ENCODE data around the gene NUDT7.

NUDT7 gene

DNA sequence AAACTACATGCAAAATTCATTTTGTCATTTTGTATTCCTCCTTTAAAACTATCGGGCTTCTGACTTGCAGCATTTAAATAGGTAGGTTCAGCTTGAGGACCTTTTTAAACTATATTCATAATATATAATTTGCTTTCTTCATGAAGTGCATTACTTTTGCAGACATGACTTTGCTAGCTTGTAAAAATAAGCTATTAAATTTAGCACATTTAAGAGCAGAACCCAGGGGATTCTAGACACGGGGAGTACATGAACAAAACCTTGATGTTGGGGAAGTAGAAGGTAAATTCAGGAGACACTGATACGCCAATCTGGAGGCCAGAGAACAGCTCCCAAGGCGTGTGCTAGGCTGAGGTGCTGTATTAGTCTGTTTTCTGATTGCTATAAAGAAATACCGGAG lies 32.3 kb upstream of the NUDT7 start:
- TF ChIP-seq ZNF501 (tag by site-specific recombination; IDR thresholded peaks at IDR 0.05) (no peak), KLF9 (tag by site-specific recombination; IDR thresholded peaks at IDR 0.05; ENCODE audit: low read depth) (no peak), ZNF324 (tag by site-specific recombination; IDR thresholded peaks at IDR 0.05) (no peak), ZNF433 (tag by site-specific recombination; IDR thresholded peaks at IDR 0.05; ENCODE audit: low read depth) (no peak), ZNF292 (tag by site-specific recombination; IDR thresholded peaks at IDR 0.05; ENCODE audit: borderline replicate concordance, low read depth) (no peak)
- TF ChIP-seq, protein P1, sequence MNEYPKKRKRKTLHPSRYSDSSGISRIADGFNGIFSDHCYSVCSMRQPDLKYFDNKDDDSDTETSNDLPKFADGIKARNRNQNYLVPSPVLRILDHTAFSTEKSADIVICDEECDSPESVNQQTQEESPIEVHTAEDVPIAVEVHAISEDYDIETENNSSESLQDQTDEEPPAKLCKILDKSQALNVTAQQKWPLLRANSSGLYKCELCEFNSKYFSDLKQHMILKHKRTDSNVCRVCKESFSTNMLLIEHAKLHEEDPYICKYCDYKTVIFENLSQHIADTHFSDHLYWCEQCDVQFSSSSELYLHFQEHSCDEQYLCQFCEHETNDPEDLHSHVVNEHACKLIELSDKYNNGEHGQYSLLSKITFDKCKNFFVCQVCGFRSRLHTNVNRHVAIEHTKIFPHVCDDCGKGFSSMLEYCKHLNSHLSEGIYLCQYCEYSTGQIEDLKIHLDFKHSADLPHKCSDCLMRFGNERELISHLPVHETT (tag by site-specific recombination; IDR thresholded peaks at IDR 0.05) = no peak
- no peaks in the 10 kb centered on the region for H3K4me1 ChIP-seq (ENCODE audit: control insufficient read depth, insufficient read depth, low read length)
- H3K9me3 ChIP-seq (ENCODE audit: control insufficient read depth, insufficient read depth, low read depth, low read length) = no peaks in the 10 kb centered on the region
- ChIA-PET POLR2A (no interaction called here), CTCF (interaction anchor here (0.6 kb wide), 1 partner anchor 270 kb away, joined by 3 read pairs; no protein-coding TSS in a partner anchor)
- no peaks in the 10 kb centered on the region for H3K36me3 ChIP-seq (ENCODE audit: control insufficient read depth in 2 of 2, insufficient read depth in 1 of 2, low read length in 2 of 2)
- no peak overlapping the region for H3K4me3 ChIP-seq (ENCODE audit: low read depth, low read length)
- no peak overlapping the region for H3K27ac ChIP-seq (ENCODE audit: extremely low read depth, low read depth, low read length)

GRCh38 chr16:77690416-77690815 lies 31.9 kb upstream of the NUDT7 start:
- H3K4me3 ChIP-seq (ENCODE audit: low read depth, low read length) = no peak overlapping the region
- H3K4me1 ChIP-seq (ENCODE audit: control insufficient read depth, insufficient read depth, low read length) = no peaks in the 10 kb centered on the region
- TF ChIP-seq ZNF341 (tag by site-specific recombination; IDR thresholded peaks at IDR 0.05; ENCODE audit: low read depth) (0 out of 2 replicates have a peak, but pooled peaks have one; percentile 10), ZNF202 (tag by site-specific recombination; IDR thresholded peaks at IDR 0.05; ENCODE audit: borderline replicate concordance) (no peak), ZNF121 (tag by site-specific recombination; IDR thresholded peaks at IDR 0.05) (no peak), ZNF223 (tag by site-specific recombination; IDR thresholded peaks at IDR 0.05) (no peak)
- POLR2A ChIA-PET = interaction anchor here (0.7 kb wide), 1 partner anchor 20 kb away, joined by 6 read pairs; no protein-coding TSS in a partner anchor
- no peak overlapping the region for H3K27ac ChIP-seq (ENCODE audit: extremely low read depth, low read depth, low read length)
- H3K9me3 ChIP-seq (ENCODE audit: control insufficient read depth, insufficient read depth, low read depth, low read length) = no peaks in the 10 kb centered on the region
- H3K36me3 ChIP-seq (ENCODE audit: control insufficient read depth in 2 of 2, insufficient read depth in 1 of 2, low read length in 2 of 2) = no peaks in the 10 kb centered on the region
- CTCF ChIA-PET = no interaction called here

GRCh38 chr16:77692612-77693011 lies 29.7 kb upstream of the NUDT7 start:
- no peaks in the 10 kb centered on the region for H3K36me3 ChIP-seq (ENCODE audit: control insufficient read depth in 2 of 2, insufficient read depth in 1 of 2, low read length in 2 of 2)
- ChIA-PET POLR2A (no interaction called here), CTCF (no interaction called here)
- no peak overlapping the region for H3K27ac ChIP-seq (ENCODE audit: extremely low read depth, low read depth, low read length)
- H3K9me3 ChIP-seq (ENCODE audit: control insufficient read depth, insufficient read depth, low read depth, low read length) = no peaks in the 10 kb centered on the region
- TF ChIP-seq ZBTB8A (tag by site-specific recombination; IDR thresholded peaks at IDR 0.05) (no peak), ZNF623 (tag by site-specific recombination; IDR thresholded peaks at IDR 0.05) (peak; percentile 57), GLIS2 (tag by site-specific recombination; IDR thresholded peaks at IDR 0.05) (no peak), KLF17 (tag by site-specific recombination; IDR thresholded peaks at IDR 0.05) (no peak), YY1 (tag by site-specific recombination; IDR thresholded peaks at IDR 0.05) (no peak), ZNF146 (tag by site-specific recombination; IDR thresholded peaks at IDR 0.05) (no peak), ZNF701 (tag by site-specific recombination; IDR thresholded peaks at IDR 0.05) (no peak), PRDM10 (tag by site-specific recombination; IDR thresholded peaks at IDR 0.05) (no peak)
- no peaks in the 10 kb centered on the region for H3K4me1 ChIP-seq (ENCODE audit: control insufficient read depth, insufficient read depth, low read length)
- H3K4me3 ChIP-seq (ENCODE audit: low read depth, low read length) = no peak overlapping the region

Data from HEK293 (cell line).